NCI-H2227 (cell line): ENCODE results near the gene EPS15.
"Not testable (repeated sequence)": the region's sequence is repeated elsewhere in the genome, so short reads cannot be mapped to it uniquely, and the experiment has no call there.

Experiments
- DNase-seq: peaks from one replicate; lab custom pipeline; 2025; ENCODE audit not compliant: unreplicated experiment; lab: John Stamatoyannopoulos, UW

The EPS15 gene

DNA sequence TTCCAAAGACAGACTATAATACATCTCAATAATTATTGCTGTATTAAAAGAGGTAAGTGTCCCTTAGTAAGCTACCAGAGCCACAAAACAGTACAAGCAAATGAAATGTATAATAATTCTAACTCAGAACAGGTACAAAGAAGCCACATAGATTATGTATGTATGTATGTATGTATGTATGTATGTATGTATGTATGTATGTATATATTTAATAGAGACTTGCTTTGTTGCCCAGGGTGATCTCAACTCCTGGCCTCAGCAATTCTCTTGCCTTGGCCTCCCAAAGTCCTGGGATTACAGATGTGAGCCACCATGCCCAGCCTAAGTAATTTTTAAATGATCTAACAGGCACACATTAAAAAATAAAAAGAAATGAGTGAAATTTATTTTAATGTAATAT lies 86.9 kb downstream of the EPS15 start:
- no peak for DNase-seq

DNA sequence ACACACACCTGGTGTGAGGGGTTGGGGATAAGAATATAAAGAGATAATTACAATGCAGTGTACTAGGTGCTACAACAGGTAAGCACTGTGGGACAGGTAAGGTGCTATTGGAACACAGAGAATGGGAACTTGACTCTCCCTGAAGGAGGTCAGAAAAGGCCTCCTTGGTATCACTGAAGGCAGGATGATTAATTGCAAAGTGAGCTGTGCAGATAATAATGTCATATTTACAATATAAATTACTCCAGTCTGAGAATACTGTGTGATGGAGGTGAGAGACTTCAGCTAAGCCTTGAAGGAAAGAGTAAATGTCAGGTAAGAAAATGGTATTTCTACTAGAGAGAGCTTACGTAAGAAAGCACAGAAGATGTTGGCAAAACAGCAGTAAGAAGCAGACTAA lies 91.6 kb downstream of the EPS15 start:
- no peak for DNase-seq

DNA sequence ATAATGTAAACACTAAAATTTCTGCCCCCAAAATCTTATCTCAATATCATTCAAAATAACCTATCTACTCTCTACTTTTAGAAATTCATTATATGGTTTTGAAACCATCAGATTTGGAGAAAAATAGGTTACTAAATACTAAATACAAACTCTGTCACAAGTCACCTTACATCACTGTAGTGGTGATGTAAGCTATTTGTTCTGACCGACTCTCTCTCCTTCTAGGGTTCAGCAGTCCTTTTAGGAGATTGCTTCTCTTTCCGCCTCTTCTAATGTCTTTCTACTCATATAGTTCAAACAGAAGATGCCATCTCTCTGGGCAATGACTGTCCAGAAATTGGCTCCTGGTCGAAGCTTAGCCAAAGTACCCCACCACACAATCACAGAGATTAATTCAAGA lies 93.1 kb downstream of the EPS15 start:
- no peak for DNase-seq

DNA sequence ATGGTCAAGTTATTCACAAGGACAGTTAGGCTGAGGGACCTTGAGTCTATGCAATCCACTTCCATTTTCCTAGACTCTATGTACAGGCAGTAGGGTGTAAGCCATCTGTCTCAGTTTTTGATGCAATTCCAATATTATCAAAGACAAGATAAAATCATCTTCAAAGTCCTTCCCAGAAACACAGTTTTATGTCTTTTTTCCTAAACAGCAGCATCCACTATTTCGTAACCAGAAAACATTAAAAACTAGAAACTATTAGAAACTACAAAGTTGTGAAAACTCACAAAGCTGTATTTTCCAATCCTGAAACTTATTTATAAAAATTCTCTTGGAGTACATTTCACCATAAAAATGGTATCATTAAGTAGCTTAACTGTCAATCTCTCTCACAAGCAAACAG lies 93.8 kb downstream of the EPS15 start:
- DNase-seq: no peak

DNA sequence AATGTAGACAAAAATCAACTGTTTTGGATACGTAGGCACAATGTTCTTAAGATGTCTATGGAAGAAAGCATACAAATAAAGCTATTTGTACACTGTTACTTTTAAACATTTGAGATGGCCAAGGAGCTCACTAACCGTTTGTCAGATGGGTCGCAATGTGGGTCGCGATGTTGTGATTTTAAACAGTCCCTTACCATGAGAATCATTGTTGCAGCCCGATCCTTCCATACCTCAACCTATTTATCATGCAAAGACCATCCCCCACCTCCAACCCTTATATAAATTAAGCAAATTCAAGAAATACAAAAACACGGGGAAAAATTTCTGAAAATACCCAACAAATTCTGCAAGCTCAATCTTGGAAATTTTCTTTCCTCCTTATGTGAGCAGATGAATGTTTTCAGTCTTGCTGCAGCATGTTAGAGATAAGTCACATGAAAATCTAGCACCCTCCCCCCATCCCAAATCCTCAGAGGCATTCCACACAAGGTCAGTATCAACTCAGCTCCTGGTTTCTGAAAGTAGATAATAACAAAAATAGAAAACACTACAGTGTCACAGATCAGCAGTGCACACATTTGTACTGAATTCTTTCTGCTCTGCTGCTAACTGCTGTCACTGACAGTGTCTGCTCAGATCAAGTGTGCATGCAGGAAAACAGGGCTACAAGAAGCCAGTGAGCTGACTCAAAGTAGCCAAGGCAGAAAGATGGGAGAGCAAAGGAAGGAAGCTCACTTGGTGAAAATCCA lies 95.8 kb downstream of the EPS15 start:
- peak; percentile 8 for DNase-seq

DNA sequence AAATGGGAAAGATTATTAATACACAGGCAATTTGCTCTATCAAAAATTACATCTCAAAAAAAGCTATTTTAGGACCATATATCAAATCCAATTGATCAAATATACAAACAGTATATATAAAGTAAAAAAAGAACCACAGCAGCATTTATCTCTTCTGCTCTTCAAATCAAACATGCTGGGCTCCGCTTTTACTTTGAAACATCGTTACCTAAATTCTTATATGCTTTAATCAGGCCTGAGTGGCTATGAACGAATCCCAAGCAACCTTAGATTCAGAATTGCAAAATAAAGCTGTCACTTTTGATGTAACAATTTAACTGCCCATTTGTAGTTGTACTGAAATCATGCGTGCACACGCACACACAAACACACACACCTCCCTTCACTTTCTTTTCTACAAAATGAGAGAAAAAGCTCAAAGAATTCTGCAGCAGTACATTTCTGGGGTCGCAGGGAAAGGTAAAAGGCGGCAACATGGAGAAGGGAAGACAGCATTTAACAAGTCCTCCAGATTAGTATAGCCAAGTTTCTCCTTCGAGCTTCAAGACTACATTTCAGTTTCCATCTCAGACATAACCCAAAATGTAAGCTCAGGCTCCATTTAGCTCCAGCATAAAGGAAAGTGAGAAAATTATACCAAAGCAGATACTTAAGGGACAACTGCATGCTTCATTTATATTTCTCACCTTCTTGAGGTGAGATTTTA lies 96.5 kb downstream of the EPS15 start:
- DNase-seq: no peak

DNA sequence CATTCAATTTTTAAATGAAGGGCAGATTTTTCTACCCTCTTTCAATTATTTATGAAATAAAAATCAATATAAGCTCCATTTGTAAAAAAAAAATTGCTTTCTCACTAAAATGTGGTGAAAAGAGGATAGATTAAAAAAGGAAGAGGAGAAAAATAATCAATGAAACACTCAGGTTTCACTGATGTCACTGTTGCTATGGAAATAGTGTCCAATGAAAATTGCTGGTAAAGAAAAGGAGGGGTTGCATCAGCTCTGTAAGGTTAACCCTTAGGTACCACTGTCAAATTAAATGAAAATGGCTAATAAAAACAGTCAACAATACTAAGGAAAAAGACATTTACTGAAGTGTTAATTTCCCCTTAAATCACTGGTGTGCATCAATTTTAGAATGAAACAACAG lies 97.1 kb downstream of the EPS15 start:
- DNase-seq: peak; percentile 70

DNA sequence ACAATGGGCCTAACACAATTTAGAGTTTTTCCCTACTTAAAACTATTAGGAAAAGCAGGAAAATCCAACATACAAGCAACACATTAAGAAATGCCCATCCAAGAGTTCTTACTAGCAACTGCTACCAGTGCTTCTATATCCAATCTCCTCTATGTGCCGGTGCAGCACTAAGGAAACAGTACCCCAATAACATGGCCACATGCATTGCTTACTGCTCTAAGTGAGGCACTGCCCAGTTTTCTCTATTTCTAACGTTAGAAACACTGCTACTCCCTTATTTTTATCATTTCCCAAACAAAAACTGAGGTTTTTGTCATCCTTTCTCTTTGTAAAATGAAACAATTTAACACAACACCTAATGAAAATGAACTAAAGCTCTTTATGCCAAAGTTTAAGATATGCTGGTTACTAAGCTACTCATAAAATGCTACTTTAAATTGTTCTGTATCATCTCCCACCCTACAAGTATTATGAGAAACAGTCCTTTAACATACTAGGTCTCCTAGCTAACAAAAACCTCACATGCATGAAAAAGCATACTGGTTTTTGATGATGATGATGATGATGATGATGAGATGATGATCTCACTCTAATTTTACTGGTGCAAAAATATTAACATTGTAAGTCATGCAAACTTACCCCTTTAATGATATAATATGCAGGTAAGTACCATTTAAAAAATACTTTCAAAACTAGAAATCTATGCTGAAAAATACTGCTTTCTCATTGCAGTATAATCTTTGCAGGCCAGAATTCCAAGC lies 98.0 kb downstream of the EPS15 start:
- DNase-seq: no peak

DNA sequence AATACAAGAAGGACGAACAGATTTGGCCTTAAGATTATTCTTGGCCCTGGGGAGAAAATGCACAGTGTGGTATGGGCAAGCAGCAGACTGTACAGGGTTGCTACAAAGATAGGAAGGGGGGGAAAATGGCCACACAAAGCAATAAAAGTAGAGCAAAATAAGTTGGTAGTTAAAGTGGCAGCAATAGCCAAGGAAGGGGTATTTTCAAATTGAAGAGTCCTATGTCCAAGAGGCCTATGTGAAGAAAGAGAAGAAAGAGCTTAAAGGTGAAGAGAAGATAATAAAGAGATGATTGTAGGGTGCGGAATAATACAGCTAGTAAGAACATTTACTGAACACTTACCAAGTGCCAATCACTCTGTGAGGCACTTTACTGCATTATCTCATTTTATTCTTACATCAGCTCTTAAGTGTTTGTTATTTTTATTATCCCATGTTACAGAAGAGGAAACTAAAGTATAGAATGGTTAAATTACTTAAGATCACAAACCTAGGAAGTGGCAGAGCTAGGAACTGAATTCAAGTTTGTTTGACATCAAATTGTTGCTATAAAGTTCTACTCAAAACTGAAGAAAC lies 100.6 kb downstream of the EPS15 start:
- peak; percentile 41 for DNase-seq

DNA sequence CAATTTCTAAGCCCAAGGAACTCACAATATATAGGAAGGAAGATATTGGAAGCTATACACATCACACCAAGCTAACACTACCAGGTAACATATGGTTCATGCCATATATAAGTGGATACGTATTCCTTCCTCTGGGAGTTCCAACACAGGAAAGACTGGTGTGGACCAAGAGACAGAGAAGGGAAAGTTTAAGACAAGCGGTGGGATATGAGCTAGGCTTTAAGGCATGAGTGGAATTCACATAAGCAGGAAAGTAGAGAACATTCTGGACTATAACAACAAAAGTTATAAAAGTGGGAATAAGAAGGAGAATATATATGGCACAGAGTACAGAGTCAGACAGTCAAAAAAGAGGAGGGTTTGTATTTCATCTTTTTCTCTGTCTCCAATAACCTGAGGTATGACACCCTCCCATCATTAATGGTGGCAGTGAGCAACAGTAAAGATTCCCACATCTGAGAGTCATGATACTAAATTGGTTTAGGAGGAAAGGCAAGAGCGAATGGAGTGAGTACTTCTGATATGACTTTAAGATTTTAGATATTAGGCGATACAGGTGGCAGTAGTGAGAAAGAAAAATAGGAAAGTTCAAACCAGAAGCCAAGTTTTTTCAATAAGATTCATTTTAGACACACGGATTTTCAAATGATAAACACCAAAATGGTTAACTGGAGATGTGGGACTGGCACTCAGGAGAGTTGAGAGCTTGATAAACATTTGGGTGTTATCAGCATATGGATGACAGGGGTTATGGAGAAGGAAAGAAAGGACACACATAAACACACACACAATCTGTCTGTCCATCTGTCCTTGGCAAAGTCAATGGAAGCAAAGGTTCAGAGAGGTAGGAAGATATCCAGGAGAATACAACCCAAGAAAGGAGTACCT lies 101.3 kb downstream of the EPS15 start:
- DNase-seq: no peak

DNA sequence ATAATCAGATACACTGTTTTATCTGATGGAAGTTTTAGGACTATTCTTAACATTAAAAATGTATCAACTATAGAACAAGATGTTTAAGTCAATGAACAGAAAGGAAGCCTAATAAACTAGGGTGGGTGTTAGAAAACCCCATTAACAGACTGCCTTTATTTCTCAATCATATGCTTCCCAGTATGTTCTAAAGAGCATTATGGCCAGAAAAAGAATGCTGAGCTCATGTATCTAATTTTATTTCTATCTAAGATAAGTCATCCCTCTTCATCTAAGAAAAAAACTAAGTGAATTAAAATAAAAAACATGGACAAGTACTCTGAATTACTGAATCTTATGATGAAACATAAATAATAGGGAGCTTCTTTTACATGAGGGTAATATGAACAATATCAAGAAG lies 102.2 kb downstream of the EPS15 start:
- DNase-seq: no peak

DNA sequence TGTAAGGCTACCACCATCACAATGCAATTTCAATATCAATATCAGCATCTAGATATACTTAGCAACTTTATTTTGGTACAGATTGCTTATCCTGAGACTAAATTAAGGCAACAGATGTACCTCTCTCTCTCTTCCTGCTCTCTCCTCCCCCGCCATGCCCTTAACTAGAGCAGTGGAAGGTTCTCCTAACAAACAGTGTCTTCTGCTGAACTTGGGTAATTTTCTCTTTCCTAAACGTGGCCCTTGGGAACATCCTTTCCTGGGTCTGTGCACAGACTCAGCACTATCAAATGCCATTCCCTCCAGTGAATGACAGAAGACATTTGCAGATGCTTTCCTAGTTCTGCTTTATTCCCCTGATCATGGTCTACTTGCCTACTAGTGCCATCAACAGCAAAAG lies 103.1 kb downstream of the EPS15 start:
- no peak for DNase-seq

DNA sequence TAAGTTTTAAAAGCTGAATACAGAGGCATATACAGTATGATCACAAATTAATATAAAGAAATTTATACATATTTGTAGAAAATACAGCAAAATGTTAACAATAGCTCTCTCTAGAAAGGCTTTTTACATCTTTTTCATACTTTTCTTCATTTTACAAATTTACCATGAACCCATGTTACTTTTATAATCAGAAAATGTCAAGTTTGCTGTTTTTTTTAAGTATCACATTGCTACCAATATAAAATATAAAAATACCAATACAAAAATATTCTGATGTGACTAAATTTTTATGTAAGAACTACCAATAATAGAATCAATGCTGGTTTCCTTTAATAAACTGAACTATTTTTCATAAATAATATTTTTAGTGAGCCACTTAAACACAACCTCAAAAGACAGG lies 104.3 kb downstream of the EPS15 start:
- DNase-seq: no peak

DNA sequence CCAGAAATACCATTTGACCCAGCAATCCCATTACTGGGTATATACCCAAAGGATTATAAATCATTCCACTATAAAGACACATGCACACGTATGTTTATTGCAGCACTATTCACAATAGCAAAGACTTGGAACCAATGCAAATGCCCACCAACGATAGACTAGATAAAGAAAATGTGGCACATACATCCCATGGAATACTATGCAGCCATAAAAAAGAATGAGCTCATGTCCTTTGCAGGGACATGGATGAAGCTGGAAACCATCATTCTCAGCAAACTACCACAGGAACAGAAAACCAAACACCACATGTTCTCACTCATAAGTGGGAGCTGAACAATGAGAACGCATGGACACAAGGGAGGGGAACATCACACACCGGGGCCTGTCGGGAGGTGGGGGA lies 107.2 kb downstream of the EPS15 start:
- DNase-seq: not testable (repeated sequence)

DNA sequence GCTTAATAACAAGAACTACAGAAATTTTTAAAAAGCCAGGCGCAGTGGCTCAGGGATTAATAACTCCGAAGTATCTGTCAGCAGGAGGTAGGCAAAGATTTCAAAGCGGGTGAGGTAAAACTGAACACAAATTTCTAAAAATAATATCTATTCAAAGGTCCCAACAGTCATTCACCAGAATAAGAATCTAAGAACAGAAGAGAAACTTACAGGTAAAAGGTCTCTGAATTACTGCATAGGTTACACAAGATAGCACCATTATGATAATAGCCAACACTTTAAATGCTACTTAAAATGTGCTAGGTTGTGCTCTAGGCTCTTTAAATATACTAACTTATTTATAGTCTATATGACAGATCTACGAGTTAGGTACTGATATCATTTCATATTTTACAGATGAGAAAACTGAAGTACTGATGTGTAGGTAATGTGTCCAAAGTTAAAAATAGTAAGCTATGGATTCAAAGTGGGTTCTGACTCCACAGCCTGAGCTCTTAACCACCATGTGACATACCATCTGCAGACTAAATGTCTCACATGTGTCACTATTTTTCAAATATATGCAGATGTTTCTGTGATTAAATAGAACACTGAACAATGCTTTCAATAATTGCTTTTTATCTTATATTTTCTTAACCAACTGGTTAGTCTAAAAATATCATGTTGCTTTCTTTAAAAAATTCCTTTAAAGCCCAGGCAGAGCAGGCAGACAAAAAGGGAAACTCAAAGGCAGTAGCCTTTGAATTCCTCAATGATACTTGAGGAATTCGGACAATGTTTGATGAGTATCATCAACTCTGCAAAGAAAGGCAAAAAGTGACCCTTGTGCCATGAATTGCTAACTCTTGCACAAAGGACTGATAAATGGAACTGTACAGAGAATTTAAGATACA lies 108.3 kb downstream of the EPS15 start:
- no peak for DNase-seq

DNA sequence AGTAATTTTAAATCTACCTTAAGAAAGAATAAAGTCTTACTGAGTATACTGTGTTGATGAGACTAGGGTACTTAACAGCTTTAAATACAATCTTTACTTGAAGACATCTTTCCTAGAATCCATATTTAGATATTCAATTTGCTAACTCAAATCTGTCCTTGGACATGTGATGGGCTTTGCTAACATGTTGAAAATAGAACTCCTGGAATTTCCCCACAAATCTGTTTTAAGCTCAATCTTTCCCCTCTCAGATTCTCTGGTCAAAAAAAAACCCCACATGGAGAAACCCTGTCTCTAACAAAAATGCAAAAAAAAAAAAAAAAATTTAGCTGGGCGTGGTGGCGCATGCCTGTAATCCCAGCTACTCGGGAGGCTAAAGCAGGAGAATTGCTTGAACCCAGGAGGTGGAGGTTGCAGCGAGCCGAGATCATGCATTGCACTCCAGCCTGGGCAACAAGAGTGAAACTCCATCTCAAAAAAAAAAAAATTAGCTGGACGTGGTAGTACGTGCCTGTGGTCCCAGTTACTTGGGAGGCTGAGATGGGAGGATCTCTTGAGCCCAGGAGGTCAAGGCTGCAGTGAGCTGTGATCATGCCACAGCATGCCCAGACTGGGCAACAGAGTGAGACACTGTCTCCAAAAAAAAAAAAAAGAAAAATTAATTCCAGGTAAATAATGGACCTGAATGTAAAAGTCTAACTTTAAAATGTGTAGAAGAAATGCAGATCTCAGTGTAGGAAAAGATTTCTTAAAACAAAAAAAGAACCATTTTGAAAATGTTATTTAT lies 109.1 kb downstream of the EPS15 start:
- not testable (repeated sequence) for DNase-seq

DNA sequence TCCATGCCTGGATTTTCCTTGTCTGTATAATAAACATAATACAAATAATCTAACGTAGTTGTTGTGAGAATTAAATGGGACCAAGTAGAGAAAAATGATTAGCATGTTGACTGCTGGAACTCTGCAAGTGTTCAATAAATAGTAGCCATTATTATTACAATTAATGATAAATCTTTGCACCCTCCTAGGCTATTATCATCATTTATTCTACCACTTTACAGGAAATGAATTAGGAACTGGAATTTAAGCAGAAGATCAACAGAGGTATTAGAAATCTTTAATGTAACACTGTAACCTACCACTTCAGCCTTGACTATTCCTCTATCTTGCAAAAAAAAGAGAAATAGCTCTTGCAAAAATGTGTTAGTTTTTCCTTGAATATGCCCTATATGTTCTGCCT lies 126.8 kb downstream of the EPS15 start:
- DNase-seq: no peak

DNA sequence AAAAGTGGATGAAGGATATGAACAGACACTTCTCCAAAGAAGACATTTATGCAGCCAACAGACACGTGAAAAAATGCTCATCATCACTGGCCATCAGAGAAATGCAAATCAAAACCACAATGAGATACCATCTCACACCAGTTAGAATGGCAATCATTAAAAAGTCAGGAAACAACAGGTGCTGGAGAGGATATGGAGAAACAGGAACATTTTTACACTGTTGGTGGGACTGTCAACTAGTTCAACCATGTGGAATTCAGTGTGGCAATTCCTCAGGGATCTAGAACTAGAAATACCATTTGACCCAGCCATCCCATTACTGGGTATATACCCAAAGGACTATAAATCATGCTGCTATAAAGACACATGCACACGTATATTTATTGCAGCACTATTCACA lies 128.4 kb downstream of the EPS15 start:
- DNase-seq: not testable (repeated sequence)

DNA sequence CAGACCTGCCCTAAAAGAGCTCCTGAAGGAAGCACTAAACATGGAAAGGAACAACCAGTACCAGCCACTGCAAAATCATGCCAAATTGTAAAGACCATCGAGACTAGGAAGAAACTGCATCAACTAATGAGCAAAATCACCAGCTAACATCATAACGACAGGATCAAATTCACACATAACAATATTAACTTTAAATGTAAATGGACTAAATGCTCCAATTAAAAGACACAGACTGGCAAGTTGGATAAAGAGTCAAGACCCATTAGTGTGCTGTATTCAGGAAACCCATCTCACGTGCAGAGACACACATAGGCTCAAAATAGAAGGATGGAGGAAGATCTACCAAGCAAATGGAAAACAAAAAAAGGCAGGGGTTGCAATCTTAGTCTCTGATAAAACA lies 131.8 kb downstream of the EPS15 start:
- DNase-seq: not testable (repeated sequence)
